SK-N-MC (cell line): Measurements from ENCODE around the gene MESP2.

ENCODE experiments used
- DNase-seq: peaks from one replicate; pipeline ENCODE4 v3.0.0-alpha.2; 2011; ENCODE audit warnings: low read depth, low spot score
- H3K27ac ChIP-seq: fragments of 200-600 bp; sonication (generic); 2 replicates; pipeline ENCODE4 v1.5.1; 2016; ENCODE audit warnings: mixed run types
- H3K36me3 ChIP-seq: fragments of 200-600 bp; sonication (generic); 2 replicates; pipeline ENCODE4 v1.6.1; 2017; ENCODE audit warnings: antibody characterized with exemption, low read length, mixed read lengths; ENCODE audit not compliant: insufficient read depth
- H3K4me3 ChIP-seq: fragments of 200-600 bp; sonication (generic); 2 replicates; pipeline ENCODE4 v1.5.1; 2016
- H3K9ac ChIP-seq: fragments of 200-600 bp; sonication (generic); 2 replicates; pipeline ENCODE4 v1.8.0; 2017; ENCODE audit warnings: mixed run types, mixed read lengths; ENCODE audit not compliant: insufficient read length
- H3K9me3 ChIP-seq: fragments of 200-600 bp; sonication (generic); 2 replicates; pipeline ENCODE4 v1.6.1; 2017; ENCODE audit warnings: low read depth, mild to moderate bottlenecking, antibody characterized with exemption, low read length, moderate library complexity, mixed read lengths
- EZH2 ChIP-seq: fragments of 200-600 bp; sonication (generic); IDR thresholded peaks from one replicate; pipeline ENCODE4 v1.6.1; 2017; ENCODE audit warnings: antibody characterized with exemption
- FOXP2 ChIP-seq: optimal IDR thresholded peaks from 2 replicates; pipeline ENCODE3; 2011; ENCODE audit warnings: mild to moderate bottlenecking, moderate library complexity; ENCODE audit not compliant: insufficient read depth; ENCODE audit errors: extremely low read length, control extremely low read depth
- POLR2AphosphoS5 ChIP-seq: IDR thresholded peaks from 2 replicates; pipeline ENCODE4 v1.6.1; 2012; ENCODE audit warnings: mild to moderate bottlenecking, low read depth, low read length, borderline replicate concordance

MESP2 gene

GRCh38 chr15:89822611-89822950, 46.4 kb downstream of the MESP2 start:
- Histone ChIP-seq H3K4me3 (no peak overlapping the region), H3K36me3 (no peaks in the 10 kb centered on the region), H3K27ac (no peak overlapping the region), H3K9me3 (no peaks in the 10 kb centered on the region), H3K9ac (no peak overlapping the region)
- TF ChIP-seq POLR2AphosphoS5 (no peak), EZH2 (no peak), FOXP2 (no peak)
- DNase-seq = no peak

DNA sequence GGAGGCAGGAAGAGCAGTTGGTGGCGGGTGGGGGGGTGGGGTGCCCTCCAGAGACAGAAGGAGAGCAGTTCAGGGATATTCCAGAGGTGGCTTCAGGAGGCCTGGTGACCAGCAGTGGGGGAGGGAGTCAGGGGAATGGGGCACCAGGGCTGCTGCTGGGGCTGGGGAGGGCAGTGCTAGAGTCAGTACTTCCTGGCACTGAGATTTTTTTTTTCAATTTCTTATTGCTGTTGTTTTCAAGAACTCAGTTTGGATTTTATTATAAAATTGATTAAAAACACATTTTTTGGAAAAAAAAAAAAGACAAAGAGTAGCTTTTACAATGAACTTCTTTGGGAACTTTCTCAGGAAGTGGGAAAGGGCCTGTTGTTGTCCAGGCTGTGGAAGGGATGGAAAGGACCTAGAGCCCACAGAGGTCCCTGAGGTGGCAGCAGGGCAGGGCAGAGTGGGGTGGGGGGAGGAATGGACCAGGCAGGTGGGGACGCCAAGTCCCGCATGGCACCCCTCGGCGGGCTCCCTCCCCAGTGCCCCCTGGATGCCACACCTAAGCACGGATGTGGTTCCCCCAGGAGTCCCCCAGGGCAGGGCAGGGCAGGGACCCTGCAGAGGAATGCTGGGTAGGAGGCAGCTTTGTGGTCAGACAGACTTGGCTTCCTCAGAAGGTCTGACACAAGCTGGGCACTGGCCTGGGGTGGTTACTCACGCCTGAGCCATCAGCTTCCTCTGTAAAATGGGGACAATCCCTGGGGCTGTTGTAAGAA, 47.0 kb downstream of the MESP2 start:
- no peaks in the 10 kb centered on the region for H3K36me3 ChIP-seq
- H3K9me3 ChIP-seq = no peaks in the 10 kb centered on the region
- TF ChIP-seq POLR2AphosphoS5 (no peak), FOXP2 (no peak), EZH2 (no peak)
- H3K9ac ChIP-seq = no peak overlapping the region
- DNase-seq = no peak
- no peak overlapping the region for H3K4me3 ChIP-seq
- no peak overlapping the region for H3K27ac ChIP-seq

DNA sequence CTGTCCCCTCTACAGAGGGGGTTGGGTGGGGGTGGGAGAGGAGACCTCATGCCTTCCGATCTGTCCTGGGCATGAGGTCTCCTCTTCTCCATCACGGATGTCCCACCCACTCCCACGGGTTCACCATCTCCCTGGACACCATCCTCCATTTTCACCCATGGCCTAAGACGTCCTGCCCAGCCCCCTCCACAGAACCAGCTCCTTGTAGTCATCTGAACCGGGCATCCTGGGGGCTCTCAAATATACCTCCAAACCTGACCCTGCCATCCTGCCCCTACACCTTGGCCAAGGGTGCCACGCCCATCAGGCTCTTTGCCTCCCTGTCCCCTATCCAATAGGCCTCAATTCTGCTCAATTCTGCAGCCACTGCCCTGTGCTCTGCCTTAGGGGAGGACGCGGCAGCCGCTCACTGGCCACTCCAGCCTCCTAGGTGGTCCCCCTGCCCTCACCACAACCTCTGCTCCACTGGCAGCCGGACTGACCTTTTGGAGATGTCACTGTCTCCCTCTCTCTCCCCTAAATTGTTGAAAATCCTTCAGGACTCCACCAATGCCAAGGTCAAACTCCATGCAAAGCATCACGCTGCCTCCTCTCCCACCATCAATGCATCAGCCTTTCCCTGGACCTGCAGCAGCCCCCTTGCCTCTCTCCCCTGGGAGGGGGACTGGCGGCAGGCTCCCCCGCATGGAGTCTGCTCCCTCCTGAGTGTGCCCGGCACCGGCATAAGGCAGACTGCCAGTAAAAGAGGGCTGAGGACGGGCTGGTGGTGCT, 47.9 kb downstream of the MESP2 start:
- Histone ChIP-seq H3K27ac (no peak overlapping the region), H3K9ac (no peak overlapping the region), H3K4me3 (no peak overlapping the region), H3K36me3 (no peaks in the 10 kb centered on the region), H3K9me3 (no peaks in the 10 kb centered on the region)
- DNase-seq = no peak
- TF ChIP-seq POLR2AphosphoS5 = no peak
- TF ChIP-seq FOXP2 = no peak
- no peak for TF ChIP-seq EZH2

GRCh38 chr15:89824607-89824867, 48.4 kb downstream of the MESP2 start:
- no peak overlapping the region for H3K27ac ChIP-seq
- H3K36me3 ChIP-seq = no peaks in the 10 kb centered on the region
- H3K4me3 ChIP-seq = no peak overlapping the region
- no peaks in the 10 kb centered on the region for H3K9me3 ChIP-seq
- no peak for TF ChIP-seq EZH2
- no peak for TF ChIP-seq FOXP2
- H3K9ac ChIP-seq = no peak overlapping the region
- no peak for DNase-seq

- H3K27ac ChIP-seq = no peak overlapping the region
- no peak overlapping the region for H3K9ac ChIP-seq
- no peak for TF ChIP-seq EZH2
- no peak for TF ChIP-seq POLR2AphosphoS5
- TF ChIP-seq FOXP2 = no peak
- no peaks in the 10 kb centered on the region for H3K9me3 ChIP-seq
- DNase-seq = no peak
- no peaks in the 10 kb centered on the region for H3K36me3 ChIP-seq
- no peak overlapping the region for H3K4me3 ChIP-seq
Measured at GRCh38 chr15:89825271-89825940, 49.3 kb downstream of the MESP2 start.

- no peak for DNase-seq
- Histone ChIP-seq H3K36me3 (no peaks in the 10 kb centered on the region), H3K4me3 (no peak overlapping the region), H3K9ac (no peak overlapping the region), H3K9me3 (no peaks in the 10 kb centered on the region), H3K27ac (no peak overlapping the region)
- TF ChIP-seq FOXP2 = no peak
- no peak for TF ChIP-seq POLR2AphosphoS5
- TF ChIP-seq EZH2 = no peak
Measured at GRCh38 chr15:89826671-89827655, 50.8 kb downstream of the MESP2 start.

DNA sequence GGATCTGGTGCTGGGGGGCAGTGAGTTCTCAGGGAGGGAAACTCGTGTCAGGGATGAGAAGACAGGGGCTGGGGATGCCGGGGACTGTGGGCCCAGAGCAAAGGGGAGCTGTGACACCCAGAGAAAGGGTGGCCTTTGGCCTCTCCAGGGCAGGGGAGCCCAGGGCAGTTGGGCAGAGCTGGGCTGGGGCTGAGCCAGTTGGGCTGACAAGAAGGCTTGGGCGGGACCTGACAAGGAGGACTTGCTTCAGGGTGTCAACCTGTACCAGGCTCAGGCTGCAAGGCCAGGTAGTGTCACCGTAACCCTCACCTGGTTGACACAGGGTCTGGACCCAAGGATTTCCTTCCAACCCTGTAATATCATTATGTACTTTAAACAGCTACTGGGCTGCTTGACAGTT, 51.7 kb downstream of the MESP2 start:
- DNase-seq = no peak
- TF ChIP-seq POLR2AphosphoS5 (no peak), EZH2 (no peak), FOXP2 (no peak)
- Histone ChIP-seq H3K27ac (no peak overlapping the region), H3K9ac (no peak overlapping the region), H3K36me3 (peaks cover 2% of the 10 kb centered on the region; the same call in 1 of the 2 replicates), H3K4me3 (no peak overlapping the region), H3K9me3 (no peaks in the 10 kb centered on the region)
